ENCODE measurements around the gene TFPI2. TPM values are rescaled to one million over a fixed set of nuclear protein-coding genes. Genes with fewer than 3 reads are reported as not detected.

TFPI2 gene
- total and polyA plus RNA-seq, 4 donors, result 1.4 to 9.1 (median 3.6) TPM

DNA sequence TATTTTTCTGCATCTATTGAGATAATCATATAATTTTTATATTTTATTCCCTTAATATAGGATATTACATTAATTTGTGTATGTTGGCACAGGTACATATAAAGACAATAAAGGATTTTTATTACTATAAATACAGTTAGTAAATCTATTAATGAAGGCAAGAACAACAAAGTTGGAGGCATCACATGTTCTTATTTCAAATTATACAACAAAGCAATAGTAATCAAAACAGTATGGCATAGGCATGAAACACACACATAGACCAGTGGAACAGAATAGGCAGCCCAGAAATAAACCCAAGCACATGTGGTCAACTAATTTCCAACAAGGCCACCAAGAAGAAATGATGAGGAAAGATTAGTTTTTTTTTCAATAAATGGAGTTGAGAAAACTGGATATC, 11.2 kb downstream of the TFPI2 start:
- peaks cover 0 to 7% (median 2%) of the 10 kb centered on the region in 4 donors for H3K9me3 ChIP-seq (ENCODE audit: control insufficient read depth in 4 of 4, low read length in 3 of 4)
- no peaks in the 10 kb centered on the region for H3K36me3 ChIP-seq (ENCODE audit: control insufficient read depth in 4 of 4, insufficient read depth in 3 of 4, low read depth in 1 of 4, low read length in 3 of 4)
- DNase-seq (ENCODE audit: low spot score), result no peak
- H3K27ac ChIP-seq (ENCODE audit: low read depth in 1 of 2, low read length in 2 of 2), result no peak overlapping the region
- no peaks in the 10 kb centered on the region for H3K27me3 ChIP-seq (ENCODE audit: control insufficient read depth in 4 of 4, insufficient read depth in 4 of 4, low read length in 3 of 4)
- no peak overlapping the region for H3K9ac ChIP-seq (ENCODE audit: low read depth in 1 of 2, low read length in 2 of 2)
- TF ChIP-seq FOXA1 (IDR thresholded peaks at IDR 0.05) (no peak), HNF4G (IDR thresholded peaks at IDR 0.05) (no peak), TAF1 (conservative IDR thresholded peaks at IDR 0.05) (no peak), RXRA (IDR thresholded peaks at IDR 0.05) (no peak), NR2F2 (IDR thresholded peaks at IDR 0.05) (no peak), EGR1 (IDR thresholded peaks at IDR 0.05; ENCODE audit: low read depth in 2 of 2) (no peak), RAD21 (IDR thresholded peaks at IDR 0.05) (no peak), GABPA (IDR thresholded peaks at IDR 0.05 in 1 of 2, conservative IDR thresholded peaks at IDR 0.05 in 1 of 2) (no peak), SP1 (IDR thresholded peaks at IDR 0.05) (no peak), HNF4A (conservative IDR thresholded peaks at IDR 0.05) (no peak)
- TF ChIP-seq, protein P1, sequence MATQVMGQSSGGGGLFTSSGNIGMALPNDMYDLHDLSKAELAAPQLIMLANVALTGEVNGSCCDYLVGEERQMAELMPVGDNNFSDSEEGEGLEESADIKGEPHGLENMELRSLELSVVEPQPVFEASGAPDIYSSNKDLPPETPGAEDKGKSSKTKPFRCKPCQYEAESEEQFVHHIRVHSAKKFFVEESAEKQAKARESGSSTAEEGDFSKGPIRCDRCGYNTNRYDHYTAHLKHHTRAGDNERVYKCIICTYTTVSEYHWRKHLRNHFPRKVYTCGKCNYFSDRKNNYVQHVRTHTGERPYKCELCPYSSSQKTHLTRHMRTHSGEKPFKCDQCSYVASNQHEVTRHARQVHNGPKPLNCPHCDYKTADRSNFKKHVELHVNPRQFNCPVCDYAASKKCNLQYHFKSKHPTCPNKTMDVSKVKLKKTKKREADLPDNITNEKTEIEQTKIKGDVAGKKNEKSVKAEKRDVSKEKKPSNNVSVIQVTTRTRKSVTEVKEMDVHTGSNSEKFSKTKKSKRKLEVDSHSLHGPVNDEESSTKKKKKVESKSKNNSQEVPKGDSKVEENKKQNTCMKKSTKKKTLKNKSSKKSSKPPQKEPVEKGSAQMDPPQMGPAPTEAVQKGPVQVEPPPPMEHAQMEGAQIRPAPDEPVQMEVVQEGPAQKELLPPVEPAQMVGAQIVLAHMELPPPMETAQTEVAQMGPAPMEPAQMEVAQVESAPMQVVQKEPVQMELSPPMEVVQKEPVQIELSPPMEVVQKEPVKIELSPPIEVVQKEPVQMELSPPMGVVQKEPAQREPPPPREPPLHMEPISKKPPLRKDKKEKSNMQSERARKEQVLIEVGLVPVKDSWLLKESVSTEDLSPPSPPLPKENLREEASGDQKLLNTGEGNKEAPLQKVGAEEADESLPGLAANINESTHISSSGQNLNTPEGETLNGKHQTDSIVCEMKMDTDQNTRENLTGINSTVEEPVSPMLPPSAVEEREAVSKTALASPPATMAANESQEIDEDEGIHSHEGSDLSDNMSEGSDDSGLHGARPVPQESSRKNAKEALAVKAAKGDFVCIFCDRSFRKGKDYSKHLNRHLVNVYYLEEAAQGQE (IDR thresholded peaks at IDR 0.05), result no peak
- TF ChIP-seq, protein P2, sequence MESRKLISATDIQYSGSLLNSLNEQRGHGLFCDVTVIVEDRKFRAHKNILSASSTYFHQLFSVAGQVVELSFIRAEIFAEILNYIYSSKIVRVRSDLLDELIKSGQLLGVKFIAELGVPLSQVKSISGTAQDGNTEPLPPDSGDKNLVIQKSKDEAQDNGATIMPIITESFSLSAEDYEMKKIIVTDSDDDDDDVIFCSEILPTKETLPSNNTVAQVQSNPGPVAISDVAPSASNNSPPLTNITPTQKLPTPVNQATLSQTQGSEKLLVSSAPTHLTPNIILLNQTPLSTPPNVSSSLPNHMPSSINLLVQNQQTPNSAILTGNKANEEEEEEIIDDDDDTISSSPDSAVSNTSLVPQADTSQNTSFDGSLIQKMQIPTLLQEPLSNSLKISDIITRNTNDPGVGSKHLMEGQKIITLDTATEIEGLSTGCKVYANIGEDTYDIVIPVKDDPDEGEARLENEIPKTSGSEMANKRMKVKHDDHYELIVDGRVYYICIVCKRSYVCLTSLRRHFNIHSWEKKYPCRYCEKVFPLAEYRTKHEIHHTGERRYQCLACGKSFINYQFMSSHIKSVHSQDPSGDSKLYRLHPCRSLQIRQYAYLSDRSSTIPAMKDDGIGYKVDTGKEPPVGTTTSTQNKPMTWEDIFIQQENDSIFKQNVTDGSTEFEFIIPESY (IDR thresholded peaks at IDR 0.05), result no peak
- TF ChIP-seq, protein P3, sequence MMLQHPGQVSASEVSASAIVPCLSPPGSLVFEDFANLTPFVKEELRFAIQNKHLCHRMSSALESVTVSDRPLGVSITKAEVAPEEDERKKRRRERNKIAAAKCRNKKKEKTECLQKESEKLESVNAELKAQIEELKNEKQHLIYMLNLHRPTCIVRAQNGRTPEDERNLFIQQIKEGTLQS (IDR thresholded peaks at IDR 0.05), result no peak
- TF ChIP-seq, protein P4, sequence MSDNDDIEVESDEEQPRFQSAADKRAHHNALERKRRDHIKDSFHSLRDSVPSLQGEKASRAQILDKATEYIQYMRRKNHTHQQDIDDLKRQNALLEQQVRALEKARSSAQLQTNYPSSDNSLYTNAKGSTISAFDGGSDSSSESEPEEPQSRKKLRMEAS (IDR thresholded peaks at IDR 0.05), result no peak
- no peaks in the 10 kb centered on the region for H3K4me1 ChIP-seq (ENCODE audit: control insufficient read depth in 4 of 4, insufficient read depth in 4 of 4, low read length in 3 of 4)
- H3K4me3 ChIP-seq (ENCODE audit: low read depth in 1 of 3, low read length in 3 of 3), result no peak overlapping the region

DNA sequence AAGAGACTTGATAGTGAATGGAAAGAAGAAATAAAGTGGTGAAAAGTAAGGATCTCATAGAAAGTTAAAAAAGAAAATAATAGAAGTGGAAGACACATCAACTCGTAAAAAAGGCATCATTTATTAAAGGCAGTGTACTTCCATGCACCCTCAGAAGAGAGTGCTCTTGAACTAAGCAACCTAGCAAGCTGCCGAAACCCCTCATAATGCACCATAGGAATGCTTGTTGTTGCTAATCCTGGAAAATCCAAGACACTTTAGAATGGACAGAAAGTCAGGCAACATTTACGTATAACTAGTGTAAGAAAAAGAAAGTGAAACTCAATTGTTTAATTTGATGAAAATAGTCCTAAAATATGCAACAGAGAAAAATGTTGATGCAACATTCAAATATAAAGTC, 12.8 kb downstream of the TFPI2 start:
- H3K4me1 ChIP-seq (ENCODE audit: control insufficient read depth in 4 of 4, insufficient read depth in 4 of 4, low read length in 3 of 4), result no peaks in the 10 kb centered on the region
- H3K4me3 ChIP-seq (ENCODE audit: low read depth in 1 of 3, low read length in 3 of 3), result no peak overlapping the region
- H3K36me3 ChIP-seq (ENCODE audit: control insufficient read depth in 4 of 4, insufficient read depth in 3 of 4, low read depth in 1 of 4, low read length in 3 of 4), result no peaks in the 10 kb centered on the region
- no peak overlapping the region for H3K27ac ChIP-seq (ENCODE audit: low read depth in 1 of 2, low read length in 2 of 2)
- no peak overlapping the region for H3K9ac ChIP-seq (ENCODE audit: low read depth in 1 of 2, low read length in 2 of 2)
- TF ChIP-seq, protein P3 (IDR thresholded peaks at IDR 0.05), result no peak
- TF ChIP-seq RAD21 (IDR thresholded peaks at IDR 0.05), result peak in 1 of 2 donors; percentile 9
- no peaks in the 10 kb centered on the region for H3K27me3 ChIP-seq (ENCODE audit: control insufficient read depth in 4 of 4, insufficient read depth in 4 of 4, low read length in 3 of 4)
- 73% methylated on average over 3 of the region's 3 CpGs for WGBS
- DNase-seq (ENCODE audit: low spot score), result no peak
- peaks cover 0 to 7% (median 2%) of the 10 kb centered on the region in 4 donors for H3K9me3 ChIP-seq (ENCODE audit: control insufficient read depth in 4 of 4, low read length in 3 of 4)

Measured in liver (tissue), 9 donors.